HG03571 (cell line): Measurements from ENCODE around the gene ISG15.
"Not testable (repeated sequence)": the region's sequence is repeated elsewhere in the genome, so short reads cannot be mapped to it uniquely, and the experiment has no call there.

ENCODE experiments used
- ATAC-seq: cut with Tn5 transposase; IDR thresholded peaks from one replicate; pipeline ENCODE4 v1.9.1; 2021; ENCODE audit not compliant: unreplicated experiment

The ISG15 gene

DNA sequence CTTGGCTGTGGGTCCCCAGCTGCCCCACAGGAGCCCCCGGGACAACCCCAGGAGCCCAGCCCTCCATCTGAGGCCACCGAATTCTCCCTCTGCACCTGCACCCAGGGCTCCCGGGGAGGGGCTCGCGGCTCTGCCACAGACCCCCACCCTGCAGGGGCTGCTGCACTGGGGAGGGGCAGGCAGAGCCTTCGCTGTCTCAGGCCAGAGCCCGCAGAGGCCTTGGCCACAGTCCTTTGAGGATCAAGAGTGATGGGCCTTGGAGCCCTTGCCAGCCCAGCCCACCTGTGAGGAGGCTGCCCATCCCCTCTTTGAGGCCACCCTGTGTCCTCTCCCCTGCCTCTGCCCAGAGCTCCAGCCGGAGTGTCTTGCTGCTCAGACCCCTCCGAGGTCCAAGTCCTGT lies 37.9 kb upstream of the ISG15 start:
- ATAC-seq = no peak

DNA sequence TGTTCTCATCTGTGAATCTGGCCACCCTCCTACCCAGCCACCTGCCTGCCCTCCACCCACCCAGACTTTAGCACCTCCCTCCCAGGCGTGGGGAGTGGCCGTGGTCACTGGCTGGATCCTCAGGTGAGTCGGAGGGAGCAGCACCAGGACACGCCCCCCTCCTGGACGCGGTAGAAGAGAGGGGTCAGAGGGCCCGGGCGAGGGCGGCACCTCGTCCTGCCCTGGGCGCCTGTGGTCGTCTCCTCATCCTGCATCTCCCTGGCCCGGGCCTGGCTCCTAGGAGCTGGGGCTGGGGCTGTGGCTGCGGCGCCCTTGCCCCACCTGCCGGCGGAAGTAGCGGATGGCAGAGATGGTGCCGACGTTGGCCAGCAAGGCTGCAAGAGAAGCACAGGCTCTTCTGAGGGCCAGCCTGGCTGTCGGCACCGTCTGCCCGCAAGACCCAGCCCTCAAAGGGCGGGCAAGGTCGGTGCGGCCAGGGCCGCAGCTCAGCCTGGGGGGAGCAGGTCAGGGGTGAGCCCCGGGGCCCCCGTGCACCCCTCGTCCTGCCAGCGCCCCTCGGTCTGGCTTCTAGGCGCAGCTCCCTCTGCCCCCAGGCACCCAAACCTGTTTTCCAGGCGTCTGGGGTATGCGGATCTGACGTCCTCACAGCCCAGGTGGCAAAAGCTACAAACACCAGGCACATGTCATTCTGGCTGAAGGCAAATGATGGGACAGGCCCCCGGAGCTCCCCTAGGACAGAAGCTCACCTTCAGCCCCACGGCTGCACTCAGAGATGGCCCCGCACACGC lies 37.2 kb upstream of the ISG15 start:
- no peak for ATAC-seq

- not testable (repeated sequence) for ATAC-seq
Observed at GRCh38 chr1:976791-977190, 36.5 kb upstream of the ISG15 start.

- ATAC-seq = no peak
Observed at GRCh38 chr1:978069-978834, 35.0 kb upstream of the ISG15 start.

- no peak for ATAC-seq
Observed at GRCh38 chr1:978835-979743, 34.2 kb upstream of the ISG15 start.

GRCh38 chr1:979744-980072 lies 33.6 kb upstream of the ISG15 start:
- no peak for ATAC-seq

GRCh38 chr1:980137-980571 lies 33.1 kb upstream of the ISG15 start:
- ATAC-seq = no peak

DNA sequence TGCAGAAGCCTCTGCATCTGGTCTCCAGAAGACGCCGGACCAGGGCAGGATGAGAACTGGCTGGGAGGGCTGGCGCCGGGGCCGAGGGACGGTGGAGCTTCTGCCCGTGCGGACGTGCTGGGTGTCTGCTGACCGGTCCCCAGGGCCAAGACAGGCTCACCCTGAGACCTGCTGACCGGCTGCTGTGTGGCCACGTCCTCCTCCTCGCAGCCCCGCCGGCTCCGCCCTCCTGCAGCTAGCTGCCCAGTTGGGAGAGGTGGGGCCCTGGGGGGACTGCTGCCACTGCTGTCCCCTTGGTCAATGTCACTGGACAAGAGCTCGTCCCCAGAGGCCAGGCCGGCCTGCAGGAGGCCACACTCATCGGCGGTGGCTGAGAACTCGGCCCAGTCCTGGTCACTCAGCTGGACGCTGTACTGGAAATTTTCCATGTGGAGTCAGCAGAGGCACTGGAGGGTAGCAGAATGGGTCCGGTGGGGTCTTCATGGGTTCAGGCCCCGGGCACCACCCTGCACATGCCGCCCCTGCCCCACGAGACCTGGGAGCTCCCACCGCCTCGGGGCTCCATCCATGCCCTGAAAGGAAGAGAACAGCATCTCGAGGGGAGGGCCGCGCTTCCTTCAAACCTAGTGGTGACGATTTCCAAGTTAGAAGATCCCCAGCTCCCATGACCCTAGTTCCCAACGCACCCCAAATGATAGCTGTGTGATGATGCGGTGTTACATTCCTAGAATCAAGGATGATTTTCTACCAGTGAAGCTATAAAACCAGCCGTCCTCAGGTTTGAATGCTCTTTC lies 32.5 kb upstream of the ISG15 start:
- no peak for ATAC-seq

DNA sequence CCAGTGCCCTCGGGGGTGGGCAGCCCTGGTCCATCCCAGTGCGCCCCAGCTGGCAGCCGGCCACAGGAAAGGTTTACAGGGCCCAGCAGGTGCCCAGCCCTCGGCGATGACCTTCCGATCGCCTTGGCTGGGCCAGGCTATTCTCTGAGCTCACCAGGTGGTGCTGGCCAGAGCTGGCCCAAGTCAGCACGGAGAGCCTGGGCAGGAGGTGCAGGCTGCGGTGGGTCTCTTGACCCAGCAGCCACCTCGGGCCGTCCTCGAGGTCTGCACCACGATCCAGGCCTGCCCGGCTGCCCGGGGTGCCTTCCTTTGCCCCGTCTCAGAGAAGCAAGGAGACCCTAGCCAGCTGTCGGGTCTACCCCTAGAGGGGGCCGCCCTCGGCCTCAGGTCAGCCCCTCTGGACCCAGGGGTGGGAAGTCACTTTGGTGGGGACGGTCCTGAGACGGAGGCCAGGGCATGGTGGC lies 31.8 kb upstream of the ISG15 start:
- no peak for ATAC-seq

DNA sequence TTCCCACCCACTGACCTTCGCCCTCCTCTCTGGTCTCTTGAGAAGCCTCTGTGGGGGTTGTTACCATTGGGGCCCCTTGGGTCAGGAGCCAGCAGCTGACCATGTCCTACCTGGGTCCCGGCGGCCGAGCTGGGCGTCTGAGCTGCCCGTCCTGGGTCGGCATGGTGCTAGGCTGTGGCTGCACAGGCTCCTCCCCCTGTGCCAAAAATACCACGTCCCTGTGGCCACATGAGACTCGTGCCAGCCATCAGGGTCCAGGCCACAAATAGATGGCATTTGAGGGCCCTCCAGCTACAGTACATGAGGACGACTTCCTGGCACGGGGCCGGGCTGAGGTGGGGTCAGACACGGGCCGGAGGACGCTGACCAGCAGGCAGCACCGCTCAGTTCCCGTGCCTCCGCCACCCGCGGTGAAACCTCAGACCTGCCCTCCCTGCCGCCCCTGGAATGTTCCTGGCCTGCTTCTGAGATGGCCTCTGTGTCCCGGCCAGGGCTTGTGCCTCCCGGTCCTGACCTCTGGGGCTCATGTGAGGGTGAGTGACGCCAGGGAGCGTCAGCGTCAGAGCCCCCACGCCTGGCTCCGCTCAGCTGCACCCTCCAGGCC lies 31.2 kb upstream of the ISG15 start, which contains the start of gene PERM1:
PERM1 (minus strand) TSS at position 139 of the 604 bp plus-strand sequence. CDS start 1,064 bp downstream, outside the sequence.
- ATAC-seq = no peak

GRCh38 chr1:982765-983436 lies 30.4 kb upstream of the ISG15 start:
- ATAC-seq = no peak

GRCh38 chr1:983798-984475 lies 29.4 kb upstream of the ISG15 start:
- no peak for ATAC-seq

DNA sequence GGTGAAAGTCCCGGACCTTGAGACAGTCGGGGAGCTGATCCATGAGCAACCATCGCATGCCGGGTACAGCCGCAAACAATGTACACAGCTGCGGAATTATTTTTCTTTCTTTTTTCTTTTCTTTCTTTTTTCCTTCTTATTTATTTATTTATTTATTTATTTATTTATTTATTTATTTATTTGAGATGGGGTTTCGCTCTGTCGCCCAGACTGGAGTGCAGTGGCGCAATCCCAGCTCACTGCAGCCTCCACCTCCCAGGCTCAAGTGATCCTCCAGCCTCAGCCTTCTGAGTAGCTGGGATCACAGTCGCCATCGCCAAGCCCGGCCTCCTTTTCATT lies 28.9 kb upstream of the ISG15 start:
- ATAC-seq = no peak

DNA sequence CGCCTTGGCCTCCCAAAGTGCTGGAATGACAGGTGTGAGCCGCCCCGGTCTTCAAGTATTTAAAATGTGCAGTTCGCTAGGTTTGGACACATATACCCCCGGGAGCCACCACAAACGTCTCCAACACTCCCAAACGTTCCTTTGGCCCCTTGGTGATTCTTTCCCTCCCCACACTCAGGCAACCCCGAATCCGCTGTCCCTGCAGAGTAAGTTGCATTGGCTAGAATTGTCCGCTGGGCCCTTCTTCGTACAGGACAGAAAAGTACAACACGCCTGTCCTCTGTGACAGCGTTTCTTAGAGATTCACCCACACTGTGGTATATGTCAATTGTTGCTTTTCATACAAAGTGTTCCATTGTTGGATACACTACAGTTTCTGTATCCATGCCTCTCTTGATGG lies 28.2 kb upstream of the ISG15 start:
- ATAC-seq = no peak

DNA sequence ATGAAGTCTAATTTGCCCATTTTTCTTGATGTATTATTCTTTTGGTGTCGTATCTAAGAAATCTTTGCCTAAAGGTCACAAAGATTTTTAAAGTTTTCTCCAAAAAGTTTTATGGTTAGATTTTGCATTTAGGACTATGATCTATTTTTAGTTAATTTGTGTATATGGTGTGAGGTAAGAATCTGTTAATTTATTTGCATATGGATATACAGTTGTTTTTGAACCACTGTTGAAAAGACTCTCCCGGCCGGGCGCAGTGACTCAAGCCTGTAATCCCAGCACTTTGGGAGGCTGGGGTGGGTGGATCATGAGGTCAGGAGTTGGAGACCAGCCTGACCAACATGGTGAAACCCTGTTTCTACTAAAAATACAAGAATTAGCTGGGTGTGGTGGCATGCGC lies 25.2 kb upstream of the ISG15 start:
- not testable (repeated sequence) for ATAC-seq

DNA sequence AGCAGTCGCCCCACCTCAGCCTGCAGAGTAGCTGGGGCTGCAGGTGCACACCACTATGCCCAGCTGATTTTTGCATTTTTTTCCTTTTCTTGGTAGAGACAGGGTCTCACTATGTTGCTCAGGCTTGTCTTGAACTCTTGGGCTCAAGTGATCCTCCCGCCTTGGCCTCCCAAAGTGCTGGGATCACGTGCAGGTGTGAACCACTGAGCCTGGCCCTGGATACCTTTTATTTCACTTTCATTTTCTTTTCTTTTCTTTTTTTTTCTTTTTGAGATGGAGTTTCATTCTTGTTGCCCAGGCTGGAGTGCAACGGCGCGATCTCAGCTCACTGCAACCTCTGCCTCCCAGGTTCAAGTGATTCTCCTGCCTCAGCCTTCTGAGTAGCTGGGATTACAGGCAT lies 22.0 kb upstream of the ISG15 start:
- ATAC-seq = not testable (repeated sequence)

DNA sequence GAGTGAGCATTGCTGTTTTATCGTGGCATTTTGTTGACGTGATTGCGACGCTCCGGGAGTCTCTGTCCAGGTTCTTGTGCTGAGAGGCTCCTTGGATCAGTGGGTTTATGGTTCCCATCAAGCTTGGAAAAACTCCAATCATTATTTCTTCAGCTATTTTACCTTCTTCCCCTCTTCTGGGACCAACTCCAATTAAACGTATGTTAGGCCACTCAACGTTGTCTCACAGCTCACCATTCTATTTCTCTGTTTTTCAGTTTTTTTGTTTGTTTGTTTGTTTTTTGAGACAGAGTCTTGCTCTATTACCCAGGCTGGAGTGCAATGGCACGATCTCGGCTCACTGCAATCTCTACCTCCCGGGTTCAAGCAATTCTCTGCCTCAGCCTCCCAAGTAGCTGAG lies 21.4 kb upstream of the ISG15 start:
- ATAC-seq = no peak

DNA sequence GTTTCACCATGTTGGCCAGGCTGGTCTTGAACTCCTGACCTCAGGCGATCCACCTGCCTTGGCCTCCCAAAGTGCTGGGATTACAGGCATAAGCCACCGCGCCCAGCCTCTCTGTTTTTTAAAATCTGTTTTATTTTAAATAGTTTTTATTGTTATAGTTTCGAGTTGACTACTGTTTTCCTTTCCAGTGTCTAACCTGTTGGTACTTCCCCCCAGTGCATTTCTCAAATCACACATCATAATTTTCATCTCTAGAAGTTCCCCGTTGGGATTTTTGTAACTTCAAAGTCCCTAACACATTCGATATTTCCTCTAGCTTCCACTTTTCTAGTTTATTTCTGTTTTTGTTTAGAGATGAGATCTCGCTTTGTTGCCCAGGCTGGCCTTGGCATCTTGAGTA lies 20.9 kb upstream of the ISG15 start:
- no peak for ATAC-seq

GRCh38 chr1:993379-993995 lies 19.8 kb upstream of the ISG15 start:
- no peak for ATAC-seq
